ENCODE measurements around the gene ADCY2. TPM values are rescaled to one million over a fixed set of nuclear protein-coding genes. Genes with fewer than 3 reads are reported as not detected.

The ADCY2 gene
- under 1 TPM; 0.06 to 0.76 TPM for polyA plus RNA-seq

DNA sequence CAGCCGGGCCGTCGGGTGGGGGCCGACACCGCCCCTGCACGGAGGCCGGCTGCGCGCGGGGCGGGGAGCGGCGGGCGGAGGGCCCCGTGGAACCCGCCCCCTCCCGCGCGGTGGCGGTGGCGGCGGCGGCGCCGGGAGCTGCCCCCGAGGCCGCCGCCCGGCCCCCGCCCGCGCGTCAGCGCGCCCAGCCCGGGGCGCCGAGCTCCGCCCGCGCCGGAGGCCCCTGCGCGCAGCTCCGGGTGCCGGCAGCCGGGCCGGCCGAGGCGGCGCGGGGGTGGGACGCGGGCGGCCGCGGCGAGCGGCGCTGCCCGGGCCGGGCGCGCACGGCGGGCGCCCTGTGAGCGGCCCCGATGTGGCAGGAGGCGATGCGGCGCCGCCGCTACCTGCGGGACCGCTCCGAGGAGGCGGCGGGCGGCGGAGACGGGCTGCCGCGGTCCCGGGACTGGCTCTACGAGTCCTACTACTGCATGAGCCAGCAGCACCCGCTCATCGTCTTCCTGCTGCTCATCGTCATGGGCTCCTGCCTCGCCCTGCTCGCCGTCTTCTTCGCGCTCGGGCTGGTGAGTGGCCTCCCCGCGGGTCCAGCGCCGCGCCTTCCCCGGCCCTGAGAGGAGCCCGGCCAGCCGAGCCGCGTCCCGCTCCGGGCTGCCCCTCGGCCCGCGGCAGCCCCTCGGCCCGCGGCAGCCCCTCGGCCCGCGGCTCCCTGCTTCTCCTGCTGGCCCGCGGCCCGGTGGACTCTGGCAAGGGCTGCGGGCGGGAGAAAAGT is at the start of gene ADCY2:
TSS of gene ADCY2 (plus strand) at position 192 of the 766 bp plus-strand sequence. CDS start at position 351, 159 bp downstream.
- Histone ChIP-seq H3K27ac (ENCODE audit: low read depth in 2 of 2, low read length in 1 of 2) (no peak within 1 kb of the TSS), H3K27me3 (ENCODE audit: control insufficient read depth in 1 of 2, insufficient read depth in 2 of 2, low read length in 2 of 2) (no peaks in the 10 kb centered on the region), H3K4me3 (ENCODE audit: low read depth in 1 of 2, low read length in 2 of 2) (peak within 1 kb of the TSS; percentile 40 to 42), H3K9me3 (ENCODE audit: control insufficient read depth in 2 of 2, insufficient read depth in 1 of 2, low read depth in 1 of 2, low read length in 1 of 2) (peaks cover 0 to 2% of the 10 kb centered on the region in 2 donors), H3K4me1 (ENCODE audit: control insufficient read depth in 2 of 2, insufficient read depth in 2 of 2, low read length in 1 of 2) (peaks cover 2 to 3% of the 10 kb centered on the region in 2 donors), H3K36me3 (ENCODE audit: control insufficient read depth in 2 of 2, insufficient read depth in 2 of 2, low read length in 1 of 2) (no peaks in the 10 kb centered on the region)
- 1 to 2% methylated on average over 59 to 121 of the region's 121 CpGs for WGBS, 2 donors

- no peaks in the 10 kb centered on the region for H3K4me1 ChIP-seq (ENCODE audit: control insufficient read depth in 2 of 2, insufficient read depth in 2 of 2, low read length in 1 of 2)
- H3K27ac ChIP-seq (ENCODE audit: low read depth in 2 of 2, low read length in 1 of 2) = no peak overlapping the region
- H3K36me3 ChIP-seq (ENCODE audit: control insufficient read depth in 2 of 2, insufficient read depth in 2 of 2, low read length in 1 of 2) = no peaks in the 10 kb centered on the region
- no peak overlapping the region for H3K4me3 ChIP-seq (ENCODE audit: low read depth in 1 of 2, low read length in 2 of 2)
- 59 to 65% methylated on average over 6 of the region's 6 CpGs for WGBS, 2 donors
- no peaks in the 10 kb centered on the region for H3K27me3 ChIP-seq (ENCODE audit: control insufficient read depth in 1 of 2, insufficient read depth in 2 of 2, low read length in 2 of 2)
- no peaks in the 10 kb centered on the region for H3K9me3 ChIP-seq (ENCODE audit: control insufficient read depth in 2 of 2, insufficient read depth in 1 of 2, low read depth in 1 of 2, low read length in 1 of 2)
These were observed 48.6 kb upstream of the ADCY2 start for GRCh38 chr5:7347377-7347776.

GRCh38 chr5:7348168-7348854 is 47.6 kb upstream of the ADCY2 start:
- no peaks in the 10 kb centered on the region for H3K9me3 ChIP-seq (ENCODE audit: control insufficient read depth in 2 of 2, insufficient read depth in 1 of 2, low read depth in 1 of 2, low read length in 1 of 2)
- H3K27ac ChIP-seq (ENCODE audit: low read depth in 2 of 2, low read length in 1 of 2) = no peak overlapping the region
- H3K27me3 ChIP-seq (ENCODE audit: control insufficient read depth in 1 of 2, insufficient read depth in 2 of 2, low read length in 2 of 2) = no peaks in the 10 kb centered on the region
- no peaks in the 10 kb centered on the region for H3K4me1 ChIP-seq (ENCODE audit: control insufficient read depth in 2 of 2, insufficient read depth in 2 of 2, low read length in 1 of 2)
- no peaks in the 10 kb centered on the region for H3K36me3 ChIP-seq (ENCODE audit: control insufficient read depth in 2 of 2, insufficient read depth in 2 of 2, low read length in 1 of 2)
- H3K4me3 ChIP-seq (ENCODE audit: low read depth in 1 of 2, low read length in 2 of 2) = no peak overlapping the region
- 53 to 57% methylated on average over 8 of the region's 8 CpGs for WGBS, 2 donors

- H3K36me3 ChIP-seq (ENCODE audit: control insufficient read depth in 2 of 2, insufficient read depth in 2 of 2, low read length in 1 of 2) = no peaks in the 10 kb centered on the region
- no peaks in the 10 kb centered on the region for H3K4me1 ChIP-seq (ENCODE audit: control insufficient read depth in 2 of 2, insufficient read depth in 2 of 2, low read length in 1 of 2)
- no peaks in the 10 kb centered on the region for H3K27me3 ChIP-seq (ENCODE audit: control insufficient read depth in 1 of 2, insufficient read depth in 2 of 2, low read length in 2 of 2)
- no peak overlapping the region for H3K27ac ChIP-seq (ENCODE audit: low read depth in 2 of 2, low read length in 1 of 2)
- WGBS, 2 donors = 61 to 68% methylated on average over 5 of the region's 5 CpGs
- no peaks in the 10 kb centered on the region for H3K9me3 ChIP-seq (ENCODE audit: control insufficient read depth in 2 of 2, insufficient read depth in 1 of 2, low read depth in 1 of 2, low read length in 1 of 2)
- no peak overlapping the region for H3K4me3 ChIP-seq (ENCODE audit: low read depth in 1 of 2, low read length in 2 of 2)
These were observed 34.3 kb upstream of the ADCY2 start for GRCh38 chr5:7361593-7361992.

DNA sequence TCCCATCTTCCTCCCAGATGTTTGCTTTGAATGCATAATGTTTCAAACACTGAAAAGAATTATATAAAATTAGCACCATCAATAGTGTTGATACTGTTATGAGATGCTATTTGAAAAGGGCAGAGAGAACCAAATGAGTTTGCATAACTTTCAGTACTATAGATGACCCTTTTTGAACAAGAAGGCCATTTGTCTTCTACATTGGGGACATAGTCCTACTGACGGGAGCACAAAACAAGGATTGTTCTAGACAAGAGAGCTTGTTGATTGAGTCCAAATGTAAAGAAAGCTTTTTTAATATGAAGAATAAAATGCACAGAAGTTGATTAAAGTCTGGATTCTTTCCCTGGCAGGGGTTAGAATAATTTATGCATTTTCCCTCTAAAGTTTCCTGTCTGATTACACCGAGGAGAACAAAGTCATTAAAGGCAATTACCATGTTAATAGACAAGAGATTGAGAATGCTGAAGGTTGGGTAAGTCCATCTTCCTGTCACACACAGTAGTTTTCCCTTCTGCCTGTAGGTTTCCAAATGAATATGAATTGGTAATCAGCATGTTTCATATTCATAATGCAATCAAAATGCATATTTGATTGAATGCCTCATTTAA is 32.8 kb upstream of the ADCY2 start:
- Histone ChIP-seq H3K36me3 (ENCODE audit: control insufficient read depth in 2 of 2, insufficient read depth in 2 of 2, low read length in 1 of 2) (no peaks in the 10 kb centered on the region), H3K27ac (ENCODE audit: low read depth in 2 of 2, low read length in 1 of 2) (no peak overlapping the region), H3K4me1 (ENCODE audit: control insufficient read depth in 2 of 2, insufficient read depth in 2 of 2, low read length in 1 of 2) (no peaks in the 10 kb centered on the region), H3K27me3 (ENCODE audit: control insufficient read depth in 1 of 2, insufficient read depth in 2 of 2, low read length in 2 of 2) (no peaks in the 10 kb centered on the region), H3K4me3 (ENCODE audit: low read depth in 1 of 2, low read length in 2 of 2) (no peak overlapping the region), H3K9me3 (ENCODE audit: control insufficient read depth in 2 of 2, insufficient read depth in 1 of 2, low read depth in 1 of 2, low read length in 1 of 2) (no peaks in the 10 kb centered on the region)
- WGBS, 2 donors = 42 to 44% methylated on average over 2 of the region's 2 CpGs

GRCh38 chr5:7364226-7364875 is 31.6 kb upstream of the ADCY2 start:
- no peak overlapping the region for H3K27ac ChIP-seq (ENCODE audit: low read depth in 2 of 2, low read length in 1 of 2)
- H3K27me3 ChIP-seq (ENCODE audit: control insufficient read depth in 1 of 2, insufficient read depth in 2 of 2, low read length in 2 of 2) = no peaks in the 10 kb centered on the region
- H3K36me3 ChIP-seq (ENCODE audit: control insufficient read depth in 2 of 2, insufficient read depth in 2 of 2, low read length in 1 of 2) = no peaks in the 10 kb centered on the region
- H3K9me3 ChIP-seq (ENCODE audit: control insufficient read depth in 2 of 2, insufficient read depth in 1 of 2, low read depth in 1 of 2, low read length in 1 of 2) = peaks cover 0 to 2% of the 10 kb centered on the region in 2 donors
- 58 to 64% methylated on average over 3 of the region's 3 CpGs for WGBS, 2 donors
- H3K4me3 ChIP-seq (ENCODE audit: low read depth in 1 of 2, low read length in 2 of 2) = no peak overlapping the region
- no peaks in the 10 kb centered on the region for H3K4me1 ChIP-seq (ENCODE audit: control insufficient read depth in 2 of 2, insufficient read depth in 2 of 2, low read length in 1 of 2)

DNA sequence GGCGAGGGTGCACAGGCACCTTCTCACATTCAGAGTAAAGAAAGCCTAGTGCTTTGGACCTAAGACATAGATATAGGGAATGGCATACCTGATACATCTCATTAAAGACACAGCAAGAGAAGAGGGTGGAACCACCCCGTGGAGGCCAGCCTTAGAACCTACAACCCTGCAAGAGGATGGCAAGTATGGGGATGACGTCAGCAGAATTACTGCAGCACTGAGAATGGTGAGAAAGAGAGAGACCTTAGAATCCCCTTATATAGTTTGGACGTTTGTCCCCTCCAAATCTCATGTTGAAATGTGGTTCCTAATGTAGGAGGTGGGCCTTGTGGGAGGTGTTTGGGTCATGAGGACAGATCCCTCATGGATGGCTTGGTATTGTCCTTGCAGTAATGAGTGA is 28.2 kb upstream of the ADCY2 start:
- no peak overlapping the region for H3K27ac ChIP-seq (ENCODE audit: low read depth in 2 of 2, low read length in 1 of 2)
- peaks cover 0 to 6% of the 10 kb centered on the region in 2 donors for H3K9me3 ChIP-seq (ENCODE audit: control insufficient read depth in 2 of 2, insufficient read depth in 1 of 2, low read depth in 1 of 2, low read length in 1 of 2)
- H3K4me1 ChIP-seq (ENCODE audit: control insufficient read depth in 2 of 2, insufficient read depth in 2 of 2, low read length in 1 of 2) = no peaks in the 10 kb centered on the region
- H3K4me3 ChIP-seq (ENCODE audit: low read depth in 1 of 2, low read length in 2 of 2) = no peak overlapping the region
- 61 to 74% methylated on average over 4 of the region's 4 CpGs for WGBS, 2 donors
- H3K27me3 ChIP-seq (ENCODE audit: control insufficient read depth in 1 of 2, insufficient read depth in 2 of 2, low read length in 2 of 2) = no peaks in the 10 kb centered on the region
- no peaks in the 10 kb centered on the region for H3K36me3 ChIP-seq (ENCODE audit: control insufficient read depth in 2 of 2, insufficient read depth in 2 of 2, low read length in 1 of 2)

DNA sequence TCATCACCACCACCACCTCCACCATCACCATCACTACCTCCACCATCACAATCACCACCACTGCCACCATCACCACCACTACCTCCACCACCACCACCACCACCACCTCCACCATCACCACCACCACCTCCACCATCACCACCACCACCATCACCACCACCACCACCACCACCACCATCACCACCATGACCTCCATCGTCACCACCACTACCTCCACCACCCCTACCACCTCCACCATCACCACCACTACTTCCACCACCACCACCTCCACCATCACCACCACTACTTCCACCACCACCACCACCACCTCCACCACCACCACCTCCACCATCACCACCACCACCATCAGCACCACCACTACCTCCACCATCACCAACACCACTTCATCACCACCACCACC is 23.5 kb upstream of the ADCY2 start:
- 98% methylated on average over 1 of the region's 1 CpG; no CpG with 5 or more reads in 1 of the 2 donors for WGBS, 2 donors
- H3K27ac ChIP-seq (ENCODE audit: low read depth in 2 of 2, low read length in 1 of 2) = no peak overlapping the region
- H3K9me3 ChIP-seq (ENCODE audit: control insufficient read depth in 2 of 2, insufficient read depth in 1 of 2, low read depth in 1 of 2, low read length in 1 of 2) = peaks cover 0 to 6% of the 10 kb centered on the region in 2 donors
- no peaks in the 10 kb centered on the region for H3K4me1 ChIP-seq (ENCODE audit: control insufficient read depth in 2 of 2, insufficient read depth in 2 of 2, low read length in 1 of 2)
- no peak overlapping the region for H3K4me3 ChIP-seq (ENCODE audit: low read depth in 1 of 2, low read length in 2 of 2)
- no peaks in the 10 kb centered on the region for H3K27me3 ChIP-seq (ENCODE audit: control insufficient read depth in 1 of 2, insufficient read depth in 2 of 2, low read length in 2 of 2)
- no peaks in the 10 kb centered on the region for H3K36me3 ChIP-seq (ENCODE audit: control insufficient read depth in 2 of 2, insufficient read depth in 2 of 2, low read length in 1 of 2)

GRCh38 chr5:7374186-7374585 is 21.8 kb upstream of the ADCY2 start:
- H3K4me3 ChIP-seq (ENCODE audit: low read depth in 1 of 2, low read length in 2 of 2) = no peak overlapping the region
- no peaks in the 10 kb centered on the region for H3K27me3 ChIP-seq (ENCODE audit: control insufficient read depth in 1 of 2, insufficient read depth in 2 of 2, low read length in 2 of 2)
- H3K4me1 ChIP-seq (ENCODE audit: control insufficient read depth in 2 of 2, insufficient read depth in 2 of 2, low read length in 1 of 2) = no peaks in the 10 kb centered on the region
- peaks cover 0 to 5% of the 10 kb centered on the region in 2 donors for H3K9me3 ChIP-seq (ENCODE audit: control insufficient read depth in 2 of 2, insufficient read depth in 1 of 2, low read depth in 1 of 2, low read length in 1 of 2)
- H3K27ac ChIP-seq (ENCODE audit: low read depth in 2 of 2, low read length in 1 of 2) = no peak overlapping the region
- H3K36me3 ChIP-seq (ENCODE audit: control insufficient read depth in 2 of 2, insufficient read depth in 2 of 2, low read length in 1 of 2) = no peaks in the 10 kb centered on the region
- 50 to 56% methylated on average over 4 of the region's 4 CpGs for WGBS, 2 donors
